Medulla oblongata (tissue), 1 donor: Measurements from ENCODE around the gene ADGRA3.

Experiments used
- DNase-seq: peaks from one replicate; pipeline ENCODE4 v3.0.0-alpha.2; 2015; ENCODE audit errors: extremely low spot score

The ADGRA3 gene

DNA sequence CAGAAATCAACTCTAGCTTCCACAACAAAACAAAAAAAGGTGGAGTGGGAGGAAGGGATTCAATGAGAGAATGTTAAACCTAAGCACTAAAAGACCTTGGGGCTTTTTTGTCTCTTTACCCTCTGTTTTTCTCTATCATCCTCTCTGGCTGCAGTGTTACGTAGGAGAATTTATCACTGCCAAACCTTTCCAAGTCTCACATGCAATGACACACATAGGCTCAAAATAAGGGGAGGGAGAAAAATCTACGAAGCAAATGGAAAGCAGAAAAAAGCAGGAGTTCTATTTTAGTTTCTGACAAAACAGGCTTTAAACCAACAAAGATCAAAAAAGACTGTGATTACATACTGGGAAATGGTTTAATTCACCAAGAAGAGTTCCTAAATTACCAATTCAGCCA, 152.1 kb downstream of the ADGRA3 start:
- DNase-seq = no peak

- DNase-seq = no peak
Observed at GRCh38 chr4:22363036-22363435, 152.8 kb downstream of the ADGRA3 start.

DNA sequence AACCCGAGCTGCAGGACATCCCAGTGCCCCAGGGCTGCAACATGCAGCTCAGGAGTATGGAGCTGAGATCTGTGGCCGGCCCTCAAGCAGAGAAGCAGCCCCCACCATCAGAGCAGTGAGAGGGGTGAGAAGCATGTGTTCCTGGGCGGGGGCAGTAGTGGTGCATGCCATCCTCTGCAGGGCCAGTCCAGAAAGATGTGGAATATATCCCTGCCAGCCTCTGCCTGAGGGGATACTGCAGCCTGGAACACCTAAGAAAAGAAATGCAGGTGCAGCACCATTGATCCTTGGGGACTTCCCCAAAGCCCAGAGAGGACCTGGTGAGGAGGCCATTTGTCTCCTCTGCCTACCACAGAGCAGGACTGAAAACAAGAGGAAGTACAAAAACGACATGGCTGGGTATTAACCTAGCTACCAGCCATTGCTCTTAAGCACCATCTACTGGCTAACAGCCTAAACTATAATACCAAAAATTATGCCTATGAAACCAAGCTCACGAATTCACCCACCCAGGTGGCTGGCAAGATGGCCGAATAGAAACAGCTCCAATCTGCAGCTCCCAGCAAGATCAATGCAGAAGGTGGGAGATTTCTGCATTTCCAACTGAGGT, 158.8 kb downstream of the ADGRA3 start:
- DNase-seq = no peak

DNA sequence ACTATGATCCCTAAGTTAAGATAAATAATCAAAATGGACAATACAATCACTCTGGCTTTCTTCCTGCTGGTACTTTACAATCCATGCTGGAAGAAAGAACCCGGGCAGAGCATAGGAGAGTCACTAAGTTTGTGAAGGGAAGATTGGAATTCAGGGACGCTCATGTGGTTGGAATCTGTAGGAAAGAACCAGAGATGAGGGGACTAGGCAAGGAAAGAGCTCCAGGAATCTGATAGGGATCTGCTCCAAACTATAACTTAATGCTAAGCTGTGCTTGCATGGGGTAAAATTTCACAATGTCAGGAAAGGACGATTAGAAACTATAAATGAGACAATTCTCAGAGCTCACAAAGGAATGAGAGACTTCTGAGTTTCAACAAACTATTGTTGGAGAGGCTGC, 167.5 kb downstream of the ADGRA3 start:
- no peak for DNase-seq

DNA sequence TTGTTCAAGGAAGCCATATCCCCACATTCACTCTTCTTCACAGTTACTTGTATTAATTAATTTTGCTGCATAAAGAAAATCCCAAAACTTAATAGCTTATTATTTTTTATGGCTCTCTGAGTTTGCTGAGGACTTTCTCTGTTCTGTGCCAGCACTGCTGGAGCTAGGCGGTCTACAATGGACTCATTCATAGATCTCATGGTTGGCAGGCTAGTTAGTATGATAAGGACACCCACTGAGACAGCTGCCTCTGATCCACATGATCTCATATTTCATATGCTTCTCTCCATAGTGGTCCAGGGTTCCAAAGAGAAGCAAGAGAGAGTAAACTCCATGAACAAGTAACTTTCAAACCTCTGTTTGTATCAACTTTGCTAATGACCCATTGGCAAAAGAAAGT, 170.2 kb downstream of the ADGRA3 start:
- DNase-seq = peak; percentile 45

GRCh38 chr4:22345055-22345454, 170.8 kb downstream of the ADGRA3 start:
- DNase-seq = no peak

- no peak for DNase-seq
Observed at GRCh38 chr4:22343606-22344005, 172.3 kb downstream of the ADGRA3 start.

- no peak for DNase-seq
Observed at GRCh38 chr4:22339491-22339890, 176.4 kb downstream of the ADGRA3 start.

GRCh38 chr4:22338796-22339195, 177.1 kb downstream of the ADGRA3 start:
- DNase-seq = no peak
